ENCODE results near the gene SDF2L1.
"Not testable (repeated sequence)": the region's sequence is repeated elsewhere in the genome, so short reads cannot be mapped to it uniquely, and the experiment has no call there.

SDF2L1 gene

GRCh38 chr22:21636629-21637218, 5.4 kb upstream of the SDF2L1 start:
- no peak for DNase-seq (ENCODE audit: low read depth)

GRCh38 chr22:21637450-21637849, 4.7 kb upstream of the SDF2L1 start:
- DNase-seq (ENCODE audit: low read depth), result not testable (repeated sequence)

- no peak for DNase-seq (ENCODE audit: low read depth)
Measured at GRCh38 chr22:21639359-21639758, 2.7 kb upstream of the SDF2L1 start.

GRCh38 chr22:21640810-21641209, 1.3 kb upstream of the SDF2L1 start:
- DNase-seq (ENCODE audit: low read depth), result no peak

- no peak for DNase-seq (ENCODE audit: low read depth)
Measured at GRCh38 chr22:21641417-21641788, 699 bp upstream of the SDF2L1 start.

- no peak for DNase-seq (ENCODE audit: low read depth)
Measured at GRCh38 chr22:21642584-21643448, 714 bp downstream of the SDF2L1 start.

- no peak for DNase-seq (ENCODE audit: low read depth)
Measured at GRCh38 chr22:21643533-21644357, 1.6 kb downstream of the SDF2L1 start.

- DNase-seq (ENCODE audit: low read depth), result not testable (repeated sequence)
Measured at GRCh38 chr22:21645513-21645912, 3.4 kb downstream of the SDF2L1 start.

GRCh38 chr22:21646608-21647590, 4.8 kb downstream of the SDF2L1 start:
- DNase-seq (ENCODE audit: low read depth), result no peak

- DNase-seq (ENCODE audit: low read depth), result no peak
Measured at GRCh38 chr22:21650280-21650679, 8.2 kb downstream of the SDF2L1 start.

GRCh38 chr22:21650823-21651520, 8.9 kb downstream of the SDF2L1 start:
- DNase-seq (ENCODE audit: low read depth), result no peak

GRCh38 chr22:21651521-21652009, 9.5 kb downstream of the SDF2L1 start:
- no peak for DNase-seq (ENCODE audit: low read depth)

GRCh38 chr22:21652010-21652546, 10.0 kb downstream of the SDF2L1 start:
- DNase-seq (ENCODE audit: low read depth), result no peak

GRCh38 chr22:21652547-21653545, 10.7 kb downstream of the SDF2L1 start:
- DNase-seq (ENCODE audit: low read depth), result no peak

- DNase-seq (ENCODE audit: low read depth), result no peak
Measured at GRCh38 chr22:21657020-21657359, 14.9 kb downstream of the SDF2L1 start.

GRCh38 chr22:21657360-21658032, 15.4 kb downstream of the SDF2L1 start:
- no peak for DNase-seq (ENCODE audit: low read depth)

GRCh38 chr22:21659864-21660525, 17.9 kb downstream of the SDF2L1 start:
- no peak for DNase-seq (ENCODE audit: low read depth)

GRCh38 chr22:21660904-21661303, 18.8 kb downstream of the SDF2L1 start:
- no peak for DNase-seq (ENCODE audit: low read depth)

Data from HS-5 (cell line).